ENCODE data around the gene MAPK8.

Gene MAPK8

GRCh38 chr10:48423884-48424283, 117.4 kb downstream of the MAPK8 start:
- no peak for DNase-seq

- DNase-seq: no peak
These were observed 122.4 kb downstream of the MAPK8 start for GRCh38 chr10:48428896-48429295.

GRCh38 chr10:48429309-48429708, 122.8 kb downstream of the MAPK8 start:
- no peak for DNase-seq

- DNase-seq: no peak
These were observed 124.0 kb downstream of the MAPK8 start for GRCh38 chr10:48430402-48430993.

- DNase-seq: no peak
These were observed 125.4 kb downstream of the MAPK8 start for GRCh38 chr10:48431871-48432270.

GRCh38 chr10:48437546-48437945, 131.1 kb downstream of the MAPK8 start:
- DNase-seq: no peak

GRCh38 chr10:48439031-48439430, 132.6 kb downstream of the MAPK8 start:
- DNase-seq: no peak

GRCh38 chr10:48439581-48440041, 133.1 kb downstream of the MAPK8 start:
- no peak for DNase-seq

GRCh38 chr10:48440771-48441170, 134.3 kb downstream of the MAPK8 start:
- no peak for DNase-seq

- DNase-seq: no peak
These were observed 135.8 kb downstream of the MAPK8 start for GRCh38 chr10:48442090-48442808.

GRCh38 chr10:48442809-48443177, 136.3 kb downstream of the MAPK8 start:
- no peak for DNase-seq

- DNase-seq: no peak
These were observed 137.8 kb downstream of the MAPK8 start for GRCh38 chr10:48444266-48444665.

GRCh38 chr10:48444861-48445841, 138.7 kb downstream of the MAPK8 start:
- DNase-seq: no peak

- DNase-seq: no peak
These were observed 139.5 kb downstream of the MAPK8 start for GRCh38 chr10:48445932-48446331.

- DNase-seq: no peak
These were observed 140.3 kb downstream of the MAPK8 start for GRCh38 chr10:48446785-48447184.

- no peak for DNase-seq
These were observed 141.1 kb downstream of the MAPK8 start for GRCh38 chr10:48447356-48448215.

GRCh38 chr10:48448796-48449195, 142.3 kb downstream of the MAPK8 start:
- DNase-seq: no peak

- DNase-seq: no peak
These were observed 143.2 kb downstream of the MAPK8 start for GRCh38 chr10:48449501-48450232.

GRCh38 chr10:48450233-48450740, 143.8 kb downstream of the MAPK8 start:
- no peak for DNase-seq

- DNase-seq: no peak
These were observed 144.4 kb downstream of the MAPK8 start for GRCh38 chr10:48450741-48451466.

Measured in NCI-H1048 (cell line).